ENCODE results near the gene ZNF682. TPM values are rescaled to one million over a fixed set of nuclear protein-coding genes. Genes with fewer than 3 reads are reported as not detected.
A peak's percentile ranks its signal among the peaks of the same experiment; 100 is the strongest.

The ZNF682 gene
- total and polyA plus RNA-seq, 9 of the 15 experiments (the other 6 are each of a cell fraction or from before 2014, with no cell fraction given) = 0.06 to 0.43 (median 0.25) TPM; not detected in 3

- H3K4me3 ChIP-seq = no peak overlapping the region
- H3K9me3 ChIP-seq (replicated peaks; ENCODE audit: control insufficient read depth, insufficient read depth, low read depth, low read length) = no peaks in the 10 kb centered on the region; the same call in 1 of the 2 replicates
- H3K79me2 ChIP-seq (ENCODE audit: control insufficient read depth, insufficient read depth, low read length) = no peaks in the 10 kb centered on the region
- BruUV-seq (replicated peaks) = no TSS peak
- H3K4me2 ChIP-seq (ENCODE audit: insufficient read depth, low read length) = no peak overlapping the region
- CTCF ChIA-PET (ENCODE audit: low intra/inter-chr PET ratio) = no interaction called here
- TF ChIP-seq CTCF (IDR thresholded peaks at IDR 0.05 in 2 of 3, conservative IDR thresholded peaks at IDR 0.05 in 1 of 3; ENCODE audit: insufficient read depth in 2 of 3, low read depth in 1 of 3, low read length in 3 of 3) (peak in 2 of 3 experiments; percentile 43 to 67; a peak in 4 of 6 replicates), ZNF830 (CRISPR knock-in tag; IDR thresholded peaks at IDR 0.05) (no peak), MED1 (CRISPR knock-in tag; IDR thresholded peaks at IDR 0.05; ENCODE audit: borderline replicate concordance) (no peak), SRSF9 (IDR thresholded peaks at IDR 0.05; ENCODE audit: borderline replicate concordance, low read depth, low read length) (no peak), ZZZ3 (IDR thresholded peaks at IDR 0.05) (no peak), RAD21 (CRISPR knock-in tag; conservative IDR thresholded peaks at IDR 0.05 in 1 of 2, IDR thresholded peaks at IDR 0.05 in 1 of 2) (peak in 1 of 2 experiments; percentile 51; a peak in 3 of 4 replicates)
- intact Hi-C loops (cut with micrococcal nuclease) = no loop called here
- no peak overlapping the region for H3K9ac ChIP-seq (ENCODE audit: insufficient read depth in 1 of 2, low read depth in 2 of 2, low read length in 2 of 2)
- no peak for ATAC-seq
- no peaks in the 10 kb centered on the region for H3K4me1 ChIP-seq (replicated peaks in 1 of 2; ENCODE audit: control insufficient read depth in 2 of 2, insufficient read depth in 2 of 2, low read length in 2 of 2)
- in situ Hi-C loops (cut with MboI) = no loop called here
- DNase-seq (ENCODE audit: extremely low read depth in 1 of 4, low spot score in 3 of 4) = peak in 3 of 4 experiments; percentile 12 to 18 (median 17)
- H3K27ac ChIP-seq (ENCODE audit: extremely low read depth, low read depth, low read length) = no peak overlapping the region
- POLR2A ChIA-PET = interaction anchor here (0.6 kb wide), 1 partner anchor 91 kb away, joined by 3 read pairs; no protein-coding TSS in a partner anchor
- no peaks in the 10 kb centered on the region for H4K20me1 ChIP-seq (replicated peaks; ENCODE audit: control insufficient read depth, insufficient read depth, low read length)
- H3K27me3 ChIP-seq (ENCODE audit: control insufficient read depth in 2 of 2, insufficient read depth in 2 of 2, low read length in 2 of 2) = no peaks in the 10 kb centered on the region
- FAIRE-seq = peak; percentile 69
- no peaks in the 10 kb centered on the region for H3K36me3 ChIP-seq (ENCODE audit: control insufficient read depth, insufficient read depth, low read length)
- under 1% methylated on average over 7 of the region's 7 CpGs for WGBS (ENCODE audit: insufficient coverage, low coverage, missing lambda C conversion rate)
- no peak overlapping the region for H2AFZ ChIP-seq (ENCODE audit: low read depth, low read length)
- no peaks in the 10 kb centered on the region for H3K9me1 ChIP-seq (ENCODE audit: control insufficient read depth, insufficient read depth, low read length)
These were observed 41.5 kb downstream of the ZNF682 start for GRCh38 chr19:19997656-19998268.

Data from K562 (cell line).